HK-2 (cell line): Measurements from ENCODE around the gene SLC25A10.
"Not testable (repeated sequence)": the region's sequence is repeated elsewhere in the genome, so short reads cannot be mapped to it uniquely, and the experiment has no call there.

Experiments
- DNase-seq: peaks from one replicate; pipeline ENCODE4 v3.0.0-alpha.2; 2018; ENCODE audit not compliant: unreplicated experiment

SLC25A10 gene

GRCh38 chr17:81720267-81721071, 8.4 kb downstream of the SLC25A10 start:
- no peak for DNase-seq

DNA sequence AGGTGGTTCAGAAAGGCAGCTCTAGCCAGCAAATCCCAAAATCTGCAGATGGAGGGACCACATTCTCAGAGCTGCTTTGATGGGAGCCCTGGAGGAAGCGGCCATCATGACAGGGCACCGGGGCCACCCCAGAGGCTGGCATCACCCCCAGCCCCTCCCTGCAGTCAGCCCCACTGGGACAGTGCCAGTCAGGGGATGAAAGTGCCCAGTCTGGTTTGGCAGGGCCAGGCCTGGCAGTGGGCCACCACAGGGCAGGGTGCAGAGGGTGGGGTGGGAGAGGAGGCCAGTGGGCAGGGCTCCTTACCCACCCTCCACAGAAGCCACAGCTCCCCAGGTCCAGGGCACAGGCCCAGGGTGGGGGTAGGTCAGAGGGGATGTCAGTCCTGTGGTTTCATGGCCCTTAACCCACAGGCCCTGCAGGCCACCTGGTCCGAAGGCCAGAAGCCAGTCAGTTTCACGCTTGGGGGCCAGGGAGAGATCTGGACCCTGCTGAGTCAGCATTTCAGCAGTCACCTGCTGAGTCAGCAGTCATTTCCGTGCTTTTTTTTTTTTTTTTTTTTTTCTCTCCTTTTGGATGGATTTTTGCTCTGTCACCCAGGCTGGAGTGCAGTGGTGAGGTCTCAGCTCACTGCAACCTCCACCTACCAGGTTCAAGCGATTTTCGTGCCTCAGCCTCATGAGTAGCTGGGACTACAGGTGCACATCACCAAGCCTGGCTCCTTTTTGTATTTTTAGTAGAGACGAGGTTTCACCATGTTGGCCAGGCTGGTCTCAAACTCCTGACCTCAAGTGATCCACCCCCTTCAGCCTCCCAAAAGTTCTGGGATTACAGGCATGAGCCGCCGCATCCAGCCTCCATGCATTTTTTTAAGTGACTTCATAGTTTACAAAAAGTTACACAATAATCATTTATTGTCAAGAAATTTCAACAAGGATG, 10.4 kb downstream of the SLC25A10 start:
- DNase-seq, result peak; percentile 77

DNA sequence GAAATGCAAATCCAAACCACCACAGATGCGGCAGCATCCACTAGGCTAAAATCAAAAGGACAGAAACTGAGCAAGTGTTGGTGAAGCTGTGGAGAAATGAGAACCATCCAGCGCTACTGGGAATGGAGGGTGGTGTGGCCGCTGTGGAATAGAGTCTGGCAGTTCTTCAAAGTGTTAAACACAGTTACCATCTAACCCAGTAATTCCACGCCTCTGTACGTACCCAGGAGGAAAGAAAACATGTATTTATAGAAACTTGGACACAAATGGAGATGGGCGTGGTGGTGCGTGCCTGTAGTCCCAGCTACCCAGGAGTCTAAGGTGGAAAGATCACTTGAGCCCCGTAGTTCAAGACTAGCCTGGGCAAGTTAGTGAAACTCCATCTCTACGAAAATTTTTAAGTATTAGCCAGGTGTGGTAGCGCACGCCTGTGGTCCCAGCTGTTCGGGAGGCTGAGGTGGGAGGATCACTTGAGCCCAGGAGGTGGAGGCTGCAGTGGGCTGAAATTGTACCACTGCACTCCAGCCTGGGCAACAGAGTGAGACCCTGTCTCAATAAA, 11.6 kb downstream of the SLC25A10 start:
- no peak for DNase-seq

- no peak for DNase-seq
Observed at GRCh38 chr17:81725439-81725838, 13.4 kb downstream of the SLC25A10 start.

DNA sequence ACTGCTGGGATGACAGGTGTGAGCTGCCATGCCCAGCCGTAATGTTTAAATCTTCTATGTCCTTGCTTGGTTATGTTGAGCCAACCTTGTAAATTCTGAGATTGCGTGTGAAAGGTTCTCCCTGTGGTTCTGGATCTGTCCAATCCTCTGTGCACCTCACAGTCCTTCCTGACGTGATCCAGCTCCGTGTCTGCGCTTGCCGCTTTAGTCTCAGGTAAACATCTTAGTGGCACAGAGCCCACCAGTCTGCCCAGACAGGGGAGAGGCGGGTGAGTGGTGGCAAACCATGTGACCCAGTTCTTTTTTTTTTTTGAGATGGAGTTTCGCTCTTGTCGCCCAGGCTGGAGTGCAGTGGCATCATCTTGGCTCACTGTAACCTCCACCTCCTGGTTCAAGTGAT, 13.9 kb downstream of the SLC25A10 start:
- DNase-seq, result no peak

GRCh38 chr17:81727324-81728031, 15.4 kb downstream of the SLC25A10 start:
- DNase-seq, result no peak

DNA sequence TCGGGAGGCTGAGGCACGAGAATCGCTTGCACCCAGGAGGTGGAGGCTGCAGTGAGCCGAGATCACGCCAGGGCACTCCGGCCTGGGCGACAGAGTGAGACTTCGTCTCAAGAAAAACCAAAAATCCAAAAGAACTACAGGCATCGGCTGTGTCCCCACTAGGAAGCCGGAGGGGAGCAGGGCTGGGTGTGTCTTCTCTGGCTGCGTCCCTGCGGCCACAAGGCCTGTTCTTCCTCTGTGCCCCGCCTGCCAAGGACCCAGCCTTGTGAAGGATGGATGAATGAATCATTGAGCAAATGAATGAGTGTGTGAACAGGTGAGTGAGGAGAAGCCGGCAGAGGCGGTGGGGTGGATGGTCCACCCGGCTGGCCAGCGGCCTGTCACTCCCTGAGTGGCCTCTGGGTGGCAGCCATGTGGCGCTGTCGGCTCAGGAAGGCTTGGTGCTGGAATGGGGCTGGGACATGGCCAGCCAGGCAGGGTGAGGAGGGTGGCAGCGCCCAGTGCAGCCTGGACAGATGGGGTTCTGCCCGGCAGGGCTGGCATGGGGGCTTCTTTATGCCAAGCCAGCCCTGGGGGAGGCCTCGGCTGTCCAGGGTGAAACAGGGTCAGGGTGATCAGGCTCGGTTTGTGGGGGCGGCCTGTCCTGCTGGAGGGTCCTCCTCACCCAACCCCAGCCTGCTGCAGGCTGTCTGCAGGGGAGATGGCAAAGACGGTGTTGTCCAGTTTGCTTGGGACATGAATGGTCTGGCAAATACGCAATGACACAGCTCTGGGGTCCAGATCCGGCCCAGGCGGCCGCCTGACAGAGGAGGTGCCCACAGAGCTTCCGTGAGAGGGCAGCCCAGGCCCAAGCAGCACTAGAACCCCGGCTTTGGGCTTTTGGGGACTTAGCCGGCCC, 21.7 kb downstream of the SLC25A10 start:
- DNase-seq, result peak; percentile 85

DNA sequence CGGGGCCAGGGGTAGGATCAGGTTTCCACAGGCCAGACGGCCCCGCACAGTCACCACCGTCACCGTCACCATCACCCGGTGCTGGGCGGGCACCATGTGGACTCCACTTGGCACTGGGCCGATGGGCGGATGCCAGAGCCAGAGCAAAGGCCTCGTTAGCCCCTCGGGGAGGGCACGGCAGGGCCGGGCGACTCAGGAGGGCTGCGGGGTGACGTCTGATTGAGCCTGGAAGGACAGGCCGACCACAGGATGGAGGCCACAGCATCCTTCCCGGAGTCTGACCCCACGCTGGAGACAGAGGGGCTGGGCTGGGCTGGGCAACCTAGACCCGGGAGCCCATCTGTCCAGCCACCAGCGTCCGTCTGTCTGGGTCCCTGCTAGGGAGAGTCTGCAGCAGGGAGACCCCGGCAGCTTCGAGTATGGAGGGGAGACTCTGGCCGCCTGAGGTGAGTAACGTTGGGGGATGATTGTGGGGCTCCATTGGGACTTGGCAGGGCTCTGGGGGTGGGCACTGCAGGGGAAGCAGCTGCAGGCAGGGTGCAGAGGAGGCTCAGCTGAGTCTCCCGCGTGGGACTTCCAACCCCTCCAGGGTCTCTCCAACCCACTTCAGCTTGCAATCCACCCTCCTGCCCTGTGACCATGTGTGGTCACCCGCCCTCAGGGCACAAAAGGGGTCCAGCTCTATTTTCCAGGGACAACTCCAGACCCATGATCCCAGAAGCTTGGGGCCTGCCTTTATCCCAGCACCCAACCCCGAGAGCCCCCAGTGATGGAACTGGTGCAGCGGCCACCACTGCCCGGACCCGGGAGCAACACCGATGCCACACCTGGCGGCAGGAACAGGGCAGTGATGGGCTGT, 22.6 kb downstream of the SLC25A10 start:
- DNase-seq, result no peak

DNA sequence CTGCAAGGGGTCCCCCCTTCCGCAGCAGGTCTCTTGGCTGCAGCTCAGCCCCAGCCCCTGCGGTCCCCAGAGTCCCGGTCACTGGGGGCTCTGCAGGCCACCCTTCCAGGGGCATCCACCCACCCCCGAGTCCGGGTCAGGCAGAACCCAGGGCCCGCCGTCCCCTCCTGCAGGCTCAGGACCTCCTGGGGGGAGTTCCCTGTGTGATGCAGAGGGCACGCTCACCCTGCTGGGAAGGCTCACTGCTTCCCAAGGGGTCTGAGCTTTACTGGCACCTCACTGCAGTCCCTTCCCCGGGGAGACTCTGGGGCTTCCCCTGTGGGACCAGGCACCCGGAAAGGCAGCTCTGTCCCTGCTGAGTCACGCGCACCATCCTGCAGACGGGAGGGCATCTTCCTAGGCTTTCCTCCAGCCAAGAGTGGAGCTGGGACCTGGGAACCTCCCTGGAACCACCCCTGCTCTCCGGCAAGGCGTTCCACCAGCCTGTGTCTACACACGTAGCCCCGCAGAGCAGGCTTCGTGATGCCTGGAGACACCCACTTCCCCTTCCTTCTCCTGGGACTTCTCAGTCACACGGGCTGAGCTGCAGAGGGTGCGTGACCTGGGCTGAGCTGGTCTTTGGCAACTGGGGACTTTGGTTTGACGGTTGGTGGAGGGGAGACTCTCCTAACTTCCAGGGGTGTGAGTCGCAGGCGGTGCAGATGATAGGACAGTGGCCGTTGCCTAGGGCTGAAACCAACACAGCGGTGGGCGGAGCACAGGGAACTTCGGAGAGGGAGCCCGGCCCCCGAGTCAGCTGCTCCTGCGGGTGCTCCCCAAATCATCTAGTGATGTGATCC, 23.4 kb downstream of the SLC25A10 start:
- peak; percentile 68 for DNase-seq

DNA sequence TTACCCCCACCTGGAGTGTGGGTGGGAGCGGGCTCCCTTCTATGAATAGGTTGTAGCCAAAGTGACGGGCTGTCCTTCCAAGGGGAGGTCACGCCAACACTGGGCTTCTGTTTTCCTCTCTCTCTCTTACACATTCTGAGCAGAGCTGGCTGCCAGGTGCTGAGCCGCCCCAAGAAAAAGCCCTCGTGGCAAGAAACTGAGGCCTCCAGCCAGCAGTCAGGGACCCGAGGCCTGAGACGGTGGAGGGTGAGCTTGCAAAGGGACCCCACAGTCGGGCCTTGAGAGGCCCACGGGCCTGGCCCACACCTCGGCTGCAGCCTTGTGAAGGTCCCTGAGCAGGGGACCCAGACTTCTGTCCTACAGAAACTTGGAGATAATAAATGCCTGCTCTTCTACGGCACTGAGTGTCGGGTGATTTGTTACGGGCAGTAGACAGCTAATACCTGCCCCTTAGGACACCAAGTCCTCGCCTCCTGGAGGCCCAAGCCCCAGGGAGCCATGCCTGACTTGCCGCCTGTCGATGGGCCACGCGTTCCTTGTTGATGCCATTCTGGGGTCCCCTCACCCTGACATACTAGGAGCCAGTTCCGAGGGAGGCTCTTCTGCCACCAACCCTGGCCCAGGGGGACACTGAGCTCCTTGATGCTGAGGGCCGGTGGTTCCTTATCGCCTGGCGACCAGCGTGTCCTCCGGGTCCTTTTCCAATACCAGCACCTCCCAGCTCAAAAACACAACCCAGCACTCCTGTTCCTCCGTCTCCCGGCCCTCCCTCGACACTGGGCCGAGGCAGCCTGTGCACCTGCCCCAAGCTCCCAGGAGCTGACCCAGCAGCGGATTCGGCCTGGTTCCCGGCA, 26.1 kb downstream of the SLC25A10 start:
- no peak for DNase-seq

GRCh38 chr17:81738801-81739393, 26.8 kb downstream of the SLC25A10 start:
- DNase-seq, result no peak

DNA sequence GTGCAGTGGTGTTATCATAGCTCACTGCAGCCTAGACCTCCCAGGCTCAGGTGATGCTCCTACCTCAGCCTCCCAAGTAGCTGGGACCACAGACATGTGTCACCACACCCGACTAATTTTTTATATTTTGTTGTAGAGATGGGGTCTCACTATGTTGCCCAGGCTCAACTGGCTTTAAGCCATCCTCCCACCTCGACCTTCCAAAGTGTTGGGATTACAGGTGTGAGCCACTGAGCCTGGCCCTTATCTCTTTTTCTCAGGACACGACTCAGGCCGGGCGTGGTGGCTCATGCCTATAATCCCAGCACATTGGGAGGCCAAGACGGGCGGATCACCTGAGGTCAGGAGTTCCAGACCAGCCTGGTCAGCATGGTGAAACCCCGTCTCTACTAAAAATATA, 27.5 kb downstream of the SLC25A10 start:
- DNase-seq, result not testable (repeated sequence)

DNA sequence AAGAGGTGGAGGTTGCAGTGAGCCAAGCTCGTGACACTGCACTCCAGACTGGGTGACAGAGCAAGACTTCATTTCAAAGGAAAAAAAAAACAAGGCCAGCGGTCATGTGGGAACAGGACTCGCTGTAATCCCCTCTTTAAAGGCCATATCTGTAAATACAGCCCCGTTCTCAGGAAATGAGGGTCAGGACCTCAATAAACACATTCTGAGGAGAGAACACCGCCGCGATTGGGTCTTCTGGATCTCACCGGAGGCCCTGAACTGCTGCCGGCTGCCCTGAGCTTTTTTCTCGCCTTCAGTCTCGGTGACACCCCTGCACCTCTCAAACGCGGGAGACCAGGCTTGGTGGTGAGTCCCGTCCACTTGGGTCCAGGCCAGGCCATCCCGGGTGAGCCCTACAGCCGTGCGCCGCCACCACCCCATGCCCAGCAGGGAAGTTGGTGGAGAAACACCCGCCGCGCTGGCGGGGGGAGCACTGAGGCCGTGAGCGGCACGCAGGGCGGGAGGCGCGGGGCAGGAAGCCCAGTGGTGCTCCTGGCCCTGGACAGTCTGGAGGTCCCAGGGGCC, 28.4 kb downstream of the SLC25A10 start:
- no peak for DNase-seq

- DNase-seq, result no peak
Observed at GRCh38 chr17:81741049-81741593, 29.0 kb downstream of the SLC25A10 start.

- no peak for DNase-seq
Observed at GRCh38 chr17:81741594-81742452, 29.7 kb downstream of the SLC25A10 start.
